Epithelial cell of esophagus (primary cell): Measurements from ENCODE around the gene ESM1.
"Not testable (repeated sequence)": the region's sequence is repeated elsewhere in the genome, so short reads cannot be mapped to it uniquely, and the experiment has no call there.

Experiments
- DNase-seq: peaks from one replicate; pipeline ENCODE4 v3.0.0; 2010; ENCODE audit warnings: low read depth
- H3K4me3 ChIP-seq: 2 replicates; pipeline ENCODE4 v1.5.1; 2011; ENCODE audit warnings: mild to moderate bottlenecking, low read length, control low read depth
- CTCF ChIP-seq: IDR thresholded peaks from 2 replicates; pipeline ENCODE4 v1.5.1; 2011; ENCODE audit warnings: low read depth, mild to moderate bottlenecking, low read length, control low read depth, inconsistent platforms; ENCODE audit not compliant: insufficient read depth; ENCODE audit errors: missing control alignments

ESM1 gene

GRCh38 chr5:55022450-55022849 lies 37.1 kb upstream of the ESM1 start:
- TF ChIP-seq CTCF = no peak

GRCh38 chr5:55021821-55022220 lies 36.4 kb upstream of the ESM1 start:
- DNase-seq = no peak
- TF ChIP-seq CTCF = no peak
- H3K4me3 ChIP-seq = no peak overlapping the region

More at GRCh38 chr5:55022450-55022849, 37.1 kb upstream of the ESM1 start:
- DNase-seq = no peak
- no peak overlapping the region for H3K4me3 ChIP-seq

- DNase-seq = no peak
- TF ChIP-seq CTCF = no peak
- no peak overlapping the region for H3K4me3 ChIP-seq
These were observed 36.0 kb upstream of the ESM1 start for GRCh38 chr5:55021410-55021809.

GRCh38 chr5:55010149-55010548 lies 24.8 kb upstream of the ESM1 start:
- not testable (repeated sequence) for H3K4me3 ChIP-seq

GRCh38 chr5:55004729-55005128 lies 19.3 kb upstream of the ESM1 start:
- TF ChIP-seq CTCF = no peak
- DNase-seq = peak; percentile 69
- H3K4me3 ChIP-seq = no peak overlapping the region

More at GRCh38 chr5:55010149-55010548, 24.8 kb upstream of the ESM1 start:
- not testable (repeated sequence) for DNase-seq

- no peak for TF ChIP-seq CTCF
- no peak overlapping the region for H3K4me3 ChIP-seq
- DNase-seq = no peak
These were observed 18.2 kb upstream of the ESM1 start for GRCh38 chr5:55003432-55004065.

- DNase-seq = not testable (repeated sequence)
These were observed 16.8 kb upstream of the ESM1 start for GRCh38 chr5:55002166-55002565.

GRCh38 chr5:54997081-54997480 lies 11.7 kb upstream of the ESM1 start:
- no peak for TF ChIP-seq CTCF
- DNase-seq = no peak
- no peak overlapping the region for H3K4me3 ChIP-seq

More at GRCh38 chr5:55002166-55002565, 16.8 kb upstream of the ESM1 start:
- H3K4me3 ChIP-seq = not testable (repeated sequence)
